ENCODE data around the gene NEK9.

NEK9 gene

DNA sequence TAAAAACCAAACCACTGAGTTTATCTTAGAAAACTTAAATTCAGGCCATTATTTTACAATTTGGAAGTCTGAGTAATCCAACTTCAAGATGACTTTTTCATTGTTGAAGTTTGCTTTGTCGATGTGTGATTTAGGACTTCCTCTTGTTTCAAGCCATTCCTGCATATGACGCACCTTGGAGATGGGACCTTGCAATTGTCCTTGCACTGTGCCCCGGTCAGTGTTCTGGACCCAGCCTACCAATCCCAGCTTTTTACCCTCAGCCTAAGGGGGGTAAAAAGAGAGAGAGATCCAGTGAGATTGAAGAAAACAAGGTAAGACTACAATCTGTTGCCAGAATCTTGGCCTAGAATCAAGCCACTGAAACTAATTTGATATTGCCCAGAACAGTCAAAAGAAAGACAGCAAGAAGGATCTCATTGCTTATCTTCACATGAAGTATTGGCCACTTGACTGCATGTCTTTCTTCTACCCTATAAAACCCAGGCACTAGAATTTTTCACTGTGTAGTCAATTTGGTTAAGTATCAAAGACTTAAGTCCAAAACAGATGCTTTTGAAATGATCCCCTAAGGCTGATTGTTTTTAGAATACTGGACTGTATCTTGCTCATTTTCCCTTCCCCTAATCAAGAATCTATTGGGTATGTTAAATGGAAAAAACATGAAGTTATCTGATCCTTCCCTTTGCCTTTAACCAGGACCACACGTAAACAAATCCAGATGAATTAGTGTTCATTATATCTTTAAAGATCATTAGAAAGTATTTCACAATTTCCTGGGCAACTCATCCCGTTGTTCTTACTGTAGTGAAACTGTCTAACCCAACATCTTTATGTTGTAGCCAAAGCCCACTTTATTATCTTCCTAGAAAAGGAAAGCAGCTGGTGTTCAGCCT is 73.2 kb downstream of the NEK9 start:
- no peak for TF ChIP-seq ZNF274 (IDR thresholded peaks at IDR 0.05; ENCODE audit: low read depth, low read length)
- no peak overlapping the region for H3K4me3 ChIP-seq (ENCODE audit: low read length)

DNA sequence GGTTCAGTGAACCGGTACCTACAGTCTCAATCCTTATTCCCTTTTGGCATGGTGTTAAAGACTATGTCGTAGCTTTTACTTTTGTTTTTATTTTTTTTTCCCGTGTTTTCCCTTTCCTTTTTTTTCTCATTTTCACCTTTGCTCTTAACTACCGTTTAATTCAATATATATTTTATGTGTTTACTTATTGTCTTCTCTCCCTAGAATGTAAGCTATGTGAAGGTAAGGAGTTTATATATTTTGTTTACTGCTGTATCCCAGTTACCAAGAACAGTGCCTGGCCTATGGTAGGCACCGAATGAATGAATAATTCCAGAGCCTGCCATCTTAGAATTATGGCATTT is 75.3 kb downstream of the NEK9 start:
- no peak for TF ChIP-seq ZNF274 (IDR thresholded peaks at IDR 0.05; ENCODE audit: low read depth, low read length)
- peak overlapping the region; percentile 63; the same call in 1 of the 2 replicates for H3K4me3 ChIP-seq (ENCODE audit: low read length)

DNA sequence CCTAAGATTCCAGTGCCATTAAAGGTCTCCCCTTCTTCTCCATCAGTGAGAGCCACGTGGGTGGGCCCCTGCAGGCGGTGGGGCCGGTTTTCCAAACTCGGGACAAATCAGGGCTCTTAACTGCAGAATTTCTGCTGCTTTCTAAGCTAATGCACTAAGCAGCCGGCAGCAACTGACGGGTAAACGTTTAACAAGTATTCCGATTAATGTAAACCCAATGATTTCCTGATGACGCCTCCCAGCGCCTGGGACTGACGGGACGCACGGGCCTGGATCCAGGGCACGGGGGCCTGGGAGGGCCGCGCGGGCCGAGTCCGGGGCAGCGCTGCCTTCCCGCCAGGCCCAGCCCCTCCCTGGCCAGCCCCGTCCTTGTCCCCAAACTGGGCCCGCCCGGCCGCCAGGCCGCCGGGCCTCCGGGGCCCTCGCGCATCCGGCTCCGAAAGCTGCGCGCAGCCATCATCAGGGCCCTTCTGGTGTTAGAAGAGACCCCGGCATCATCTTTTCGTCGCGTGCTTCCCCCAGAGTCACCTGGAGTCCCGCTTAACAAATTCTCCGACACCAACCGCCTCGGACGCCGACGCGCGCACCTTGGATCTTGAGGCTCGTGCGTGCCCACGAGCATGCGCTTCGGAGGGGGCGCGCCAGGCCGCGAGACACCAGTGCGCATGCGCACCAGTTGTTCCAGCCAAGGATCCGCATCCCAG is 75.8 kb downstream of the NEK9 start, which contains the start of gene MLH3:
MLH3 (minus strand) TSS at position 616 of the 704 bp plus-strand sequence. CDS start 1,812 bp downstream, outside the sequence.
- TF ChIP-seq ZNF274 (IDR thresholded peaks at IDR 0.05; ENCODE audit: low read depth, low read length), result no peak
- peak within 1 kb of the TSS; percentile 63; the same call in 1 of the 2 replicates for H3K4me3 ChIP-seq (ENCODE audit: low read length)

DNA sequence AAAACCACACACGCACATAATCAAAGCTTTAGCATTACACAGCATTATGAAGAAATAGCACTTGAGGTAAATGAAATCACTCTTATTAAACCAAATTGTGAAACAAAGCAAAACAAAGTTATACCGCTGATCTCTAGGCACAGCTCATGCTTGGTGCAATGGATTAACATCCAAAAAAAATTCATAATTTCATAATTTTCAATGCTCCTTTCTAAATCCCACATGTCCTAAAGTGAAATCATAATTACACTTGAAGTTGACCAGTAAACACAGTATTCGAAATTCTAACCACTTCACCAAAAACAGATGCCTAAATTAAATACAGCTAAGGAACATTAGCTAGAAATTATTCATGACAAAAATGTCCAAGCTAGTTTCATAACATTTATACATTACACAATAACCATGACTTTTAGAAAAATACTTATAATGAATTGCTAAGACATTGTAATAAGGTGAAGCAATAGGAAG is 77.1 kb downstream of the NEK9 start:
- no peak for TF ChIP-seq ZNF274 (IDR thresholded peaks at IDR 0.05; ENCODE audit: low read depth, low read length)
- no peak overlapping the region for H3K4me3 ChIP-seq (ENCODE audit: low read length)

DNA sequence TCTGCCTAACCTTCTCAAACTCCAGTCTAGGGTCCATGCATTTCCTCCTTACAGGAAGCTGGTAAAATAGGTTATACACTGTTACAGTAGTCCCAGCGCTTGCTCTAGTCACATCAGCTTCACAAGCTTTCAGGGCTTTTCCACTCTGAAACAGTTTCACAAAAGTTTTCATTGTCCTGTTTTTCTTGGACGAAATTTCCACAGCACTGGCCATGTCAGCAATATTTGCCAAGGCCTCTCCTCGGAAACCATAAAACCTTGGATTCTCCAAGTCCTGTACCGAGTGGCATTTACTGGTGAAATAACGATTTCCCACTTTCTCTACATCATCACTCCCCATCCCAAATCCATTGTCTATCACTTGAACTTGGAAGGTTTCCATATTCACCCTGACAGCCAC is 77.7 kb downstream of the NEK9 start:
- no peak overlapping the region for H3K4me3 ChIP-seq (ENCODE audit: low read length)
- no peak for TF ChIP-seq ZNF274 (IDR thresholded peaks at IDR 0.05; ENCODE audit: low read depth, low read length)

DNA sequence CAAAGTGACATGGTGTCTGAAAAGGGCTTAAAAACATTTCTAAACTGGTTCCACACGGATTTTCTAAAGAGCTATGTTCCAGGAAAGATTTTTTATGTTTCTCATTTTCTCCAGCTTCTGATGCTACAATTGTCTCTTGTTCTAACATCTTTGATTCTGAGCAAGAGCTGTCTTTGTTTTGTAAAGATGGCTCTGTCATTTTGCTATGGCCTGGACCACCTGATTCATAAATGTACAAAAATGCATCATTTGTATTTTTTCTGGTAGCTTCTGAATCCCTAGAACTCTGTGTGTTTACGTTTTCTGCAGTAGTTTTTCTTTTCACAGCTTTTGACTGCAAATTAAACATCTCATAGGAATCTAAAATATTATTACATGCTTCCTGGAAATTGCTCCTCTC is 78.7 kb downstream of the NEK9 start:
- no peak overlapping the region for H3K4me3 ChIP-seq (ENCODE audit: low read length)
- TF ChIP-seq ZNF274 (IDR thresholded peaks at IDR 0.05; ENCODE audit: low read depth, low read length), result no peak

DNA sequence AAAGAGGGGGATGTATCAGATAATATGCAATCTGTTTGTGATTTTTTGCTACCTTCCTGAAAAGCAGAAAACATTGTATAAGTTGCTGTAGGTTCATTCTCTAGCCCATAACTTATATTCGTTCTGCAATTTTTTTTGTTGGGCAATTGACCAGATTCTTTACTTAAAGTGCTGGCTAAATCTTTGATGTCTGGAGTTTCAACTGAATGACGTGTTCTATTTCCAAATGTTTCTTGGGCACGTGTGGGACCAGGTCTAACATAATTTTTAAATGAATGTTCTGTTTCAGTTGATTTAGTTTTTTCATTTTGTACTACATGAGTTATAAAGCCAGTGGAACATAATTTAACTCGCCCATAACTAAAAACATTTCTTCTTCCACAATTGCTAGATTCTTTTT is 79.3 kb downstream of the NEK9 start:
- TF ChIP-seq ZNF274 (IDR thresholded peaks at IDR 0.05; ENCODE audit: low read depth, low read length), result no peak

DNA sequence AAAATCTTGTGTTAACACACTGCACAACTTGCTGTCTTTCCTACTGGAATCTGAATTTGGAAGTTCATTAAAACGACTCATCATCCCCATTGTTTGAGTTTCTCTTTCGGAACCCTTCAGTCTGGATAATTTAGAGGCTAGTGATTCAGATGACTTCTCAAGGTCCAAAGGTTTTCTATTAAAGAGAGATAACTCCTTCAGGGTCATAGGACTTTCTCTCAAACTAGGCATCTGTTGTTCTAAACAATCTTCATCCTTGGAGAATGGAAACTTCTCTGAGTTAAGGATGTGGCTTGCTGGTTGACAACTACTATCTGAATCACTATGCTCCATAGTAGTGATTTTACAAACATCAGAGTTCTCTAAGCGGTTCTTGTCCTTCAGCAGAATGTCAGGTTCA is 79.9 kb downstream of the NEK9 start:
- no peak overlapping the region for H3K4me3 ChIP-seq (ENCODE audit: low read length)
- TF ChIP-seq ZNF274 (IDR thresholded peaks at IDR 0.05; ENCODE audit: low read depth, low read length), result no peak

More for the DNA sequence above, 79.3 kb downstream of the NEK9 start:
- no peak overlapping the region for H3K4me3 ChIP-seq (ENCODE audit: low read length)

DNA sequence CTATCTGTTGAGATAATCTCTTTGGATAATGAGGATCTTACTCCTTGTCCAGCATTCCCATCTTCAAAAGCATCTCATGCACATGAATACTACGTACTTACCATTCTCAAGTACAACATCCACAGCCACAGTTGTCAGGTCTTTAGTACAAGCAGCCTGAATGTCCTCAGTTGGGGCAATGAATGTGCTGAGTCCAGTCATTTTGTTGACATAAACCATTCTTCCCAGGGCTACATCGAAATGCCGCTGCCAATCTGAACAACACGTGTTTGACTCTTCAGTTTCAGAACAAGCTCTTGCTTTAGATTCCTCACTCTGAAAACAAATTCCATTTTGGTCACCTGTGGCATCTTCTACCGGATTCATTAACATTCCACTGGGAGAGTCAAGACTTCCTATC is 80.6 kb downstream of the NEK9 start:
- no peak for TF ChIP-seq ZNF274 (IDR thresholded peaks at IDR 0.05; ENCODE audit: low read depth, low read length)

DNA sequence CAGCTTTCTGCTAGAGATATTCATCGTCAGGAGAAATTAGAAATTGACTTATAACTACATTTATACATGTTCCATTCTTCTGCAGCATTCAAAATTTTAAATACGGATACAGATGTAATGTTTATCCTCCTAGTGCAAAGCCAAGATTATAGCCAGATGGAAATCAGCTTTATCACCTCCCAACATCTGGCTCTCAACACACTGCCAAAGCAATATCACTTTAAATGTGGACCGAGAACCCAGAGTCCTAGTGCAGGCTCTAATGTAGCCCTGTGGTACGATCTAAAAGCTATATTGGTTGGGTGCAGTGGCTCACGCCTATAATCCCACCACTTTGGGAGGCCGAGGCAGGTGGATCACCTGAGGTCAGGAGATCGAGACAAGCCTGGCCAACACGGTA is 82.1 kb downstream of the NEK9 start:
- no peak for TF ChIP-seq ZNF274 (IDR thresholded peaks at IDR 0.05; ENCODE audit: low read depth, low read length)
- H3K4me3 ChIP-seq (ENCODE audit: low read length), result no peak overlapping the region

More for the DNA sequence above, 80.6 kb downstream of the NEK9 start:
- H3K4me3 ChIP-seq (ENCODE audit: low read length), result no peak overlapping the region

DNA sequence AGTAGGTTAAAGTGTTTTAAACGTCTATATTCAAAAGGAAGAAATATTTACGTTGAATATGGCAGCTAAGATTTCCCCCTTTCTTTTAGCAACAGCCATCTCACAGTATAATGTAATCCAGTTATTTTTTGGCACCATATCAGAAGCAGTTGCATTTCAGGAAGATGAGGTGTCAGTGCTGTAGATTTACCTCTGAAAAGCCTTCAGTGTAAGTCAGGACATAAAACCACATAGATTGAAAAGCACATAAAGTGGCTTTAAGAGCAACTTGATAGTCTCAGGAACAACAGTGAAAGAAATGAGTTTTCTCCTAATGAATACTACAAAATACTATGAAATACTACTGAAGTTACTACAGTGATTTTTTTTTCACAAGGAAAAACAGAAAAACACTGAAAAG is 82.5 kb downstream of the NEK9 start:
- no peak overlapping the region for H3K4me3 ChIP-seq (ENCODE audit: low read length)
- no peak for TF ChIP-seq ZNF274 (IDR thresholded peaks at IDR 0.05; ENCODE audit: low read depth, low read length)

DNA sequence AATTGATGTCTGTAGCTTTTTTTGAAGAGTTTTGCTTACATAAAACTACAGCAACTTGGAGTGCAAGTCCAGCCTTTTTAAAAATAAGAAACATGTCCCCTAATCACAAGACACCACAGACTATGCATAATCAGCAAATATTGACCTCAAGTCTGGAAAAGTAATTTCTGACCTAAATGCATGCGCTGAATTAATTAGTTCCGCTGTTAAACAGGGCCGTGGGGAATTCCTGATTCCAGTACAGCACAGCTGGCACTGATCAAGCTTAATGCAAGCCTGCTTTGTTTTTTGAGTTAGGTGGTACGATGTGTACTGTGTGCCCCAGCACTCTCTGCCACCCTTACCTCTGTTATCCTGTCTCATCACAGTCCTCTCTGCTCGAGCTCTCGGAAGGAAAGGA is 84.8 kb downstream of the NEK9 start:
- H3K4me3 ChIP-seq (ENCODE audit: low read length), result no peak overlapping the region
- no peak for TF ChIP-seq ZNF274 (IDR thresholded peaks at IDR 0.05; ENCODE audit: low read depth, low read length)

DNA sequence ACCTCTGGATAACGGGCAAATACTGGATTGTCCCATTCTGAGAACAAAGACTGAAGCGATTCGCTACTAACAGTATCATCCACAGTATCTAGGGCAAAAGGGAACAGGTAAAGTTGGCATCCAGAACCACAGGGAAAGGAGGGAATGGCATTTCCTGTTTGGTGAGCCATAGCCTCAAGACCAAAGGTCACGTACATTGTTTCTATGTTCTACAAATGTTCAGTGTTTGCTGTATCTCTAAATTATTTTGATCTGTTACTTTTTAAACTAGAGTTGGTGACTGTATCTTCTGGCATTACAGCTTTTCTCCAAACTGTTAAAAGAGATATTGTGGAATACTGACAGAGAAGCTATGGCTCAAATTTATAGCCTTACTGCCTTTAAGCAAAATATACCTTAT is 85.2 kb downstream of the NEK9 start:
- H3K4me3 ChIP-seq (ENCODE audit: low read length), result no peak overlapping the region
- TF ChIP-seq ZNF274 (IDR thresholded peaks at IDR 0.05; ENCODE audit: low read depth, low read length), result no peak

DNA sequence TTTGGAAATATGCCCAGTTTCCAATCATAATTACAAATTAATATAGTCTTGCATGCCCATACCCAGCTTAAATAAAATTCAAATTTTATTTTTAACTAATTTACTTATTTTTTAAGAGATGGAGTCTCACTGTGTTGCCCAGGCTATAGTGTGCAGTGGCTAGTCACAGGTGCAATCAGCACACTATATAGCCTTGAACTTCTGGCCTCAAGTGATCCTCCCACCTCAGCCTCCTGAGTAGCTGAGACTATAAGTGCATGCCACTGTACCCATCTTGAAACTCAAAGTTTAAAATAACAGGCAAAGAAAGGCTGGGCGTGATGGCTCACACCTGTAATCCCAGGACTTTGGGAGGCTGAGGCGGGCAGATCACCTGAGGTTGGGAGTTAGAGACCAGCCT is 85.9 kb downstream of the NEK9 start:
- H3K4me3 ChIP-seq (ENCODE audit: low read length), result no peak overlapping the region
- TF ChIP-seq ZNF274 (IDR thresholded peaks at IDR 0.05; ENCODE audit: low read depth, low read length), result no peak

DNA sequence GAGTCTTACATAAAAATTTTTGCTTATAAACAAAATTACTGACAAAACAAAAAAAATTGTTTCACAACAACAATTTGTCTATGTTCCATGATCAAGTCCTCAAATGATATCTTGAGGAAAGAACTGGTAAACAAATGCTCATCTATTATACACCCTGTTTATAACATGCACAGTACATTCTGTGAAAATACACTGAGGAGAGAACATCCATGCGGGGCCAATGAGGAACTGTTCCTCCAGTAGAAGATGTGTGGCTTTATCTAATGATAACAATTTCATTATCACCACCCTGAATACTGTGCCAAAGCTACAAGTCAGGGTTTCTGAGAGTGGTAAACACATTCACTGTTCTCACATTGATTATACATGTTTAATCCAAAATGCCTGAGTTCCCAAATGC is 86.3 kb downstream of the NEK9 start:
- H3K4me3 ChIP-seq (ENCODE audit: low read length), result no peak overlapping the region
- no peak for TF ChIP-seq ZNF274 (IDR thresholded peaks at IDR 0.05; ENCODE audit: low read depth, low read length)

Measured in GM08714 (cell line).